ENCODE data around the gene ZNF768. TPM values are rescaled to one million over a fixed set of nuclear protein-coding genes. Genes with fewer than 3 reads are reported as not detected.
A peak's percentile ranks its signal among the peaks of the same experiment; 100 is the strongest.
"Not testable (repeated sequence)": the region's sequence is repeated elsewhere in the genome, so short reads cannot be mapped to it uniquely, and the experiment has no call there.

The ZNF768 gene
- total RNA-seq, 1 donor from 2014 or later: 21.7 TPM

DNA sequence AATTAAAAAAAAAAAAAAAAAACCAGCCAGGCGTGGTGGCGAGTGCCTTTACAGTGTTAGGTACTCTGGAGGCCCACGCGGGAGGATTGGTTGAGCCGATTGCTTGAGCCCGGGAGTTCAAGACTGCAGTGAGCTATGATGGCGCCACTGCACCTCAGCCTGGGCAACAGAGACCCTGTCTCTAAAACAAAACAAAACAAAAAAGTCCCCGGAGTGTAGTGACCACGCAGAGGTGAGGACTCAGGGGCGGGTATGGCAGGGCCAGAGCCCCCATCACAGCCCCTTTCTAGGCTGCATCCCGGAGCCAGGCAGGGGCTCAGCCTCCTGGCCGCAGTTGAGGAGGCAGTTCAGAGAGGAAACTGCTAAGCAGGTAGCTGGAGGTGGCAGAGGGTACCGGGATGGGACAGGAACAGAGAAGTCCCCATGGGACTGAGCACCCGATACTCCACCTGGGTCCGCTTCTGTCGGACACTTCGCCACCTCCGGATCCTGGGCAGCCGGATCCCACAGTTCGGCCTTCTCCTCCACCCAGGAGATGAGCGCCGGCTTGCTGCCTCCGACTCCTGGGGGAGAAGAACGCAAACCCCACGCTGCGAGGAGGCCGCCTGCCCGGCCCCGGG, 7.5 kb upstream of the ZNF768 start:
- peak; percentile 2 for ATAC-seq

DNA sequence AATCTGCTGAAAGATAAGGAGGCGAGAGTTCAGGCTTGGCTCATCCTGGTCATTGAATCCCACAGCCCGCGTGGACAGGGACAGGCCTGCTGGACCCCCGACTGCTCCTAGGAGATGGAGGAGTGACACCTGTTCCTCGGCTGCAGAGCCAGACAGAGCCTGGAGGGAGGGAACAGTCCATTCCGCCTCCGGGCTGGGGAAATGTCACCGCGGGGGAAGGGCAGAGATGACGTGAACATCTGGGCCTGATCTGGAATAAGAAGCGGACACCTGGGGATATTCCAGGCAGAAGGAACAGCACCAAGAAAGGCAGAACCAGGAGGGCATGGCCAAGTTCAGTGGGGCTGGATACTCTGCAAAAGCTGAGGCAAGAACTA, 6.8 kb upstream of the ZNF768 start:
- ATAC-seq (peak; percentile 7), DNase-seq (ENCODE audit: low spot score) (no peak)

More for the DNA sequence above, 7.5 kb upstream of the ZNF768 start:
- no peak for DNase-seq (ENCODE audit: low spot score)

DNA sequence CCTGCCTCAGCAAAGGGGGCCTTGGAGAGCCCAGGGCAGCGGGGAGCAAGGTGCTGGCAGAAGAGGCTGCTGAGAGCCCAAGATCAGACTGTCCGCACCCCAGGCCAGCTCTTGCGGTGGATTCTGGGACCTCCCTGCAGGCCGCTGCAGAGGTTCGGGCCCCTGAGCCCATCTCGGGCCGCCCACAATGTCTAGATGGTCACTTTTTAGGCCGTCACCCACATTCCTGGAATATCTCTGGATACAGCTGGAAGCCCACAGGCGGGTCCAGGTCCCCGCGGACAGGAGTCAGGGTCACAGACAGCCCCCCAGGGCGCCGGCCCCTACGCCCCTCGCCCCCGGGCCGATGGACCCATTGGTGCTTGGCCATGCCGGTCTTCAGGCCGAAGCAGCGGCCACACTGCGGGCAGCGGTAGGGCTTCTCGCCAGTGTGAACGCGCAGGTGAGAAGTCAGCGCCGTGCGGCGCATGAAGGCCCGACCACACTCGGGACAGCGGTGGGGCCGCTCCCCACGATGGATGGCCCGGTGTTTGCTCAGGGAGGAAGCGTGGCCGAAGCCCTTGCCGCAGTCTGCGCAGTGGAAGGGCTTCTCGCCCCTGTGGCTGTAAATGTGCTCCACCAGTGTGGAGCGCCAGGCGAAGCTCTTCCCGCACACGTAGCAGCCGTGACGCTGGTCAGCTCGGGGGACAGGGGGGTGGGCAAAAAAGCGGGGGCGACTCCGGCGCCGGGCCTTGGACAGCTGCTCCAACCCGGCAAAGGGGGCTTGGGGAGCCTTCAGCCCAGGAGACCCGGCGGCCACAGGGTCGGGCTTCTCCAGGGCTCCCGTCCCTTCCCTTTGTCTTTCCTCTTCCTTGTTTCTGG, 6.1 kb upstream of the ZNF768 start:
- ATAC-seq (no peak), DNase-seq (ENCODE audit: low spot score) (no peak)

DNA sequence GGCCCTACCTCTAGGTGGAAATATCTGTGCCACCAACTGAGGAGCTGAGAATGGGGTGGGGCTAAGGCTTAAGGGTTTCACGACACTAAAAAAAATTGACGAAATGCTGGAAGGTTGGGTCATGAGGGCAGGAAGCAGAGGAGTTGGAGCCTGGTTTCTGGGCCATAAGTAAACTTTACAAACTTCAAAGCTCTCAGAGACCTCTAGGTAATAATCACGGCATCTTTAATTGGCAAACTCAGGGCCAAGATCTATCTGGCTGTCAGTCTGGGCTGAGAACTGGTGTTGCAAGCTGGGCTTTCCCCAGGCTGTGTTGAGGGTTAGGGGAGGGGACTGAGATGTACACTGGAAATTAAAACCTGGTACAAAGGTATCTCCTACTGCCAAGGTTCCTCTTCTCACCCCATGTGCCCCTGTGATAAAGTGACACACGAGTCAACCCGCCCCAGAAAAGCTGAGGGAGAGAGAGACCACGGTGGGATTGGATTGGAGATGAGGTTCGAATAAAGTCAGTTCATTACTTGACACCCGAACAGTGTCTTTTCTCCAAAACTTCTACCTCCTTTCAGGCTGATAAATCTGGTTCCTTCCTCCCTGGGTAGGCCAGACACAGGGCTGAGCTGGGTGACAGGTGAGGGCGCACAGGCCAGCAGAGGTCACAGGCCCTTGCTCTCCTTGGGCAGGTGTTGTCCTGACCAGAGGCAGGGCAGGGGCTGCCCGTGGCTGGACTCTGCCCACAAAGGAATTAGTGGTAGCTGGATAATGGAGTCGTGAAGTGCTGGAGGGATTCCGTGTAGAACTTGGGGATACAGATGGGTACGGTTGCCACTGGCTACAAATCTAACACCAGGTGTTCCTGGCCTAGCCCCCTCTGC, 4.0 kb upstream of the ZNF768 start:
- DNase-seq (ENCODE audit: low spot score): no peak
- ATAC-seq: no peak

DNA sequence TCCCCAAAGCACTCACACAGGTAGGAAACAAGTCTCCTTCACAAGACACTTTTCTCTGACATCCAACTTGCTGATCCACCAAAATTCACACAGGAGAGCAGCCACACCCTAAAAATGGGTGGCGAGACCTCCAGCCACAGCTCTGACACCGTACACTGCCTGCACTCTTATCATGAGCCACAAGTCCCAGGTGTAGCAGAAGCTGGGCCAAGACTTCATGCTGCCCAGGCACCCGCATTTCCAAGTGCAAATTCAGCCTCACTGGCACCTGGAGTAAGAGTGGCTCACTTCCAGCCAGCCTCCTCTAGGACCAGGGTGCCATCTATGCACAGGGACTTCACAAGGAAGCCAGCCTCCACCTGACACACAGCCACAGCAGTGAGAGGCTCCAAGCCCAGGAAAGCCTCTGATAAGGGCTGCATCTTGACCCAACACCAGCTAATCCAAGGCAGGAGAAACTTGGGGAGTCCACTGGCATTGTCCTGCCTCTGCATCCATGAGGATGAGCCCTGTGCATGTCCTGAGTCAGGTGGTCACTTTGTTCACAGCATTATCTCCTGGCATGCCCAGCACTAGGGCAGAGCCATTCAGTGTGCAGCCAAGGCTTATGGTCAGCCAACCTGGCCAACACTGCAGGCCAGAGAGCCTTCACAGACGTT, 2.6 kb upstream of the ZNF768 start:
- ATAC-seq: no peak

DNA sequence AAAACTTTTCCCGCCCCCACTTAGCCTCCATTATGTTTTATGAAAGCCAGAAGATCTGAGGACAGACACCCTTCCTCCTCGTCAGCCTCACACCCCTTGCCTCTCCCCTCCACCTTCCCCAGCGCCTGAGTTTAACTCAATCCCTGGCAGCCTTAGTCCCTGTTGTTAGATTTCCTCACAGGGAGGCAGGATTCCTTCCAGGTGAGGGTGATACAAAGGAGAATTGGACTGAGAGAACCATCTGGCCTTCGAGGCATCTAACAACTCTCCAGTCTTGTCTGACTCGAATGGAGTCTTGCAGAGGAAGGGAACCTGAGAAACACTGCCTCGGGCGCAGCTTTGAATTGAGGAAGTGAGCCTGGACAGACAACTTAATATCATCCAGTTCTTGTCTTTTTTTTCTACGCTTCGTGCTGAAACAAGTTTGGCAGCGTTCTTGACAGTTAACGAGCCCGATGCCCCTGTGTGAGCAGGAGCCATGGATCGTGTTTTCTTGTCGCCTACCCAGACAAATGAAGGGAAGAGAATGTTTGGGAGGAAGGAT, 1.3 kb upstream of the ZNF768 start:
- DNase-seq (ENCODE audit: low spot score) (no peak), ATAC-seq (no peak)

More for the DNA sequence above, 2.6 kb upstream of the ZNF768 start:
- DNase-seq (ENCODE audit: low spot score): no peak

DNA sequence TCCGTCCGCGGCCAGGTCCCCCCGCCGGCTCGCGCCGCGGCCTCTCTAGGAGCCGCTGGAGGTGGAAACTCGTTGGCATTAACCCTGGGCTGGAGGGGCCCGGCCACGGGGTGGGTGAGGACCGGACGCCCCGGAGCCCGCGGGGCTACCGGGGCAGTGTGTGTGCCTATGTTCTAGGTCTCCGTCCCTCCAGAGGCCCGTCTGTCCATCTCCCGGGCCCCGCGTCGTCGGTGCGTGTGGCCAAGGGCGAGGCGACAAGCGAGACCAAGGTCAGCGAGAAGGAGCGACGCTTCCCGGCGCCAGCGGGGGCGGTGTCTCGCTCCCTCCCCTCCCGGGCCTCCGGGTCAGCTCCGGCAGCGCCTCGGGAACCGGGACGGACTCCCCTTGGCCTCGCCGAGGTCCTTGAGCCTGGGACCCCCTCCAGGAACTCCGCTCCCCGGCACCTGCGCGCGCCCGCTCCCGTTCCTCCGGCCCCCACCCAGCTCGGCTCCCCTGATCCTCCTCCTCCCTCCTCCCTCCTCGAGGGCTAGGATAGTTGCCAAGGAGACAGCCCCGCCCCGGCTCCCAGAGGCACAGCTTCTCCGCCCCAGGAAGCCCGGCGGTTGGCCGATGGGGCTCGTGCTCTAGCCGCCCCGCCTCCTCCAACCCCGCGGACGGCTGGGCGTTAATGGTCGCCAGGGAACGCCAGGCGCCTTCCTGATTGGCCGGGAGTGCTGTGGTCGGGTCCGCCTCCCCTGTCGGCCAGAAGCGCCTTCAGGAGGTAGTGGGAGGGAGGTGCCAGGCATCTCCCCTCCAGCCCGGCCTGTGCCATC, 663 bp upstream of the ZNF768 start:
- ATAC-seq: peak; percentile 86
- peak; percentile 99 for DNase-seq (ENCODE audit: low spot score)

DNA sequence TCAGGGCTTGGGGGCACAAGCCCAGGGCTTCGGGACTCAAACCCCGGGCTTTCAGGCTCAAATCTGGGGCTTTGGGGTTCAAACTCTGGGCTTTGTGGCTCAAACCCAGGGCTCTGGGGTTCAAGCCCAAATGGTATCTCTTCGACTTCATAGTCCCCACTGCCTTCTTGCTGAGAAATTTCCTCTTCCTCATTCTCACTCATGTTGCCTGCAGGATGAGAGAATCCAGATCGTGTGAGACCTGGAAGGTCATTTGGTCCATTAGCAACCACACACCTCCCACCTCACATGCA, 576 bp downstream of the ZNF768 start:
- DNase-seq (ENCODE audit: low spot score) (no peak), ATAC-seq (no peak)

DNA sequence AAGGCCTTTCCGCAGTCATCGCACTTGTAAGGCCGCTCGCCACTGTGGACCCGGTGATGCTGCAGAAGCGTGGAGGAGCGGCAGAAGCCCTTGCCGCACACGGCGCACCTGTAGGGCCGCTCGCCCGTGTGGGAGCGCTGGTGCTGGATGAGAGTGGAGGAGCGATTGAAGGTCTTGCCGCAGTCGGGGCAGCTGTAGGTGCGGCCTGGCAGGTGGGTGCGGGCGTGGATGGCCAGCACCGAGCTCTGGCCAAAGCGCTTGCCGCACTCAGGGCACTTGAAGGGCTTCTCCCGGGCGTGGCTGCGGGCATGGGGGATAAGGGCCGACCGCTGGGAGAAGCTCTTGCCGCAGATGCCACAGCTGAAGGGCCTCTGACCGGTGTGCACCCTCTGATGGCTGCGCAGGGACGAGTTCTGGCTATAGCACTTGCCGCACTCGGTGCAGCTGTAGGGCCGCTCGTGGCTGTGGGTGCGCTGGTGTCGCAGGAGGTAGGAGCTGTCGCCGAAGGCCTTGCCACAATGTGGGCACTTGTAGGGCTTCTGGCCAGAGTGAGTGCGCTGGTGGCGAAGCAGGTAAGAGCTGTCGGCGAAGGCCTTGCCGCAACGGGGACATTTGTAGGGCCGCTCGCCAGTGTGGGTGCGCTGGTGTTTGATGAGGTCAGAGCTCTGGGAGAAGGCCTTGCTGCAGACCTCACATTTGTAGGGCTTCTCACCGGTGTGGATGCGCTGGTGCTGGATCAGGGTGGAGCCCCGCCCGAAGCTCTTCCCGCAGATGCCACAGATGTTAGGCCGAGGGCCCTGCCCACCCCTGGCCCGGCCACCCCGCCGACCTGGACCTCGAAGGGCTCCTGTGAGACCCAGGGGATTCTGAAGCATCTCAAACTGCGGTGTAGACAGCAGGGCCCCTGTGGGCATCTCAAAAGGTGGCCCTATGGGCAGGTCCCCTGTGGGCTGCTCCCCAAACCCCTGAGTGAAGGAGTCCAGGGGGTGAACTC, 1.5 kb downstream of the ZNF768 start:
- no peak for ATAC-seq
- no peak for DNase-seq (ENCODE audit: low spot score)

DNA sequence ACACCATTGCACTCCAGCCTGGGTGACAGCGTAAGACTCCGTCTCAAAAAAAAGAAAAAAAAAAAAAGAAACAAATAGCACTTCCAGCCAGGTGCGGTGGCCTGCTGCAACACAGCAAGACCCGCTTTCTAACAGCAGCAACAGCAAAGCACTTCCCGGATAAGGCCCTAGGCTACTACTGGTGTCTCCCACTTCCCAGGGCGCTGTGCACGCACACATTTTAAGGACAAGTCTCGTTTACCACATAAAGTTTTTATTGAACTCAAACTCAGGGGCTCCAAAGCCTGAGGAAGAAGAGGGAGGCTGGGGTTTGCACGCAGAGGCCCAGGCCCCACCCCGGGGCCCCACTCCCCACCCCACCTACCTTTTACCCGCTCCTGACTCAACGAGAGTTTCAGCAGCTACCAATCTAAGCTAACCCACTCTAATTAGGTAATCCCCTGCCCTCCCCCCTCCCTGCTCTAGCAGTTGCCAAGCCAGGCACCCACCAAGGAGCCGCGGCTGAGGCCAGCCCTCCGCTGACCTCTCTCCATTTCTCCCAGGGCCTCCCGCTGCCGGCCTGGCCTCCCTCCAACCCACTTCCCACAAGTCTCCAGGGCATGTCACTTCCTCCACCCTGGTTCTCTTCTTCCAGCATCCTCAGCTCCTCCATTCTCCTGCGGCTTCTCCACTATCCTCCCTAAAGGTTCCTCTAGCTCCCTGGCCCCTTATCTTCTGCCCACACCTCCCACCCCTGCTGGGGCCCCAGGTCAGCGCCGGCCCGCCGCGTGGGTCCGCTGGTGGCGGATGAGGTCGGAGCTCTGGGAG, 2.4 kb downstream of the ZNF768 start:
- ATAC-seq: no peak
- DNase-seq (ENCODE audit: low spot score): no peak

DNA sequence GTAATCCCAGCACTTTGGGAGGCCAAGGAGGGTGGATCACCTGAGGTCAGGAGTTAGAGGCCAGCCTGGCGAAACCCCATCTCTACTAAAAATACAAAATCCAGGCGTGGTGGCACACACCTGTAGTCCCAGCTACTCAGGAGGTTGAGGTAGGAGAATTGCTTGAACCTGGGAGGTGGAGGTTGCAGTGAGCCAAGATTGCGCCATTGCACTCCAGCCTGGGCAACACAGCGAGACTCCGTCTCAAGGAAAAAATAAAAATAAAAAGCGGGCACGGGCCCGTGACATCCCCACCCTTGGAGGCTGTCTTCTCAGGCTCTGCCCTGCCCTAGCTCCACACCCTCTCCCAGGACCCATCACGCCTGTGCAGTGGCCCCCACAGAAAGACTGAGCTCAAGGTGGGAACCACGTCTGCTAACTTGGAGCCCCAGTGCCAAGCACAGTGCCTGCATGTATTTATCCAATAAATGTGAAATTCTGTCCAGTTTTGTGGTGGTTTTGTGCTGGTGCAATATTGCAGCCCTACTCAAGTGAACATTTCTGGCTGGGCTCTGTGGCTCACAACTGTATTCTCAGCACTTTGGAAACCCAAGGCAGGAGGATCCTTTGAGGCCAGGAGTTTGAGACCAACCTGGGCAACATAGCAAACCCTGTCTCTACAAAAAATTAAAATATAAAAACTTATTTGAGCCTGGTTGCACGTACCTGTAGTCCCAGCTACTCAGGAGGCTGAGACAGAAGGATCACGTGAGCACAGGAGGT, 3.5 kb downstream of the ZNF768 start:
- not testable (repeated sequence) for ATAC-seq; DNase-seq (ENCODE audit: low spot score)

DNA sequence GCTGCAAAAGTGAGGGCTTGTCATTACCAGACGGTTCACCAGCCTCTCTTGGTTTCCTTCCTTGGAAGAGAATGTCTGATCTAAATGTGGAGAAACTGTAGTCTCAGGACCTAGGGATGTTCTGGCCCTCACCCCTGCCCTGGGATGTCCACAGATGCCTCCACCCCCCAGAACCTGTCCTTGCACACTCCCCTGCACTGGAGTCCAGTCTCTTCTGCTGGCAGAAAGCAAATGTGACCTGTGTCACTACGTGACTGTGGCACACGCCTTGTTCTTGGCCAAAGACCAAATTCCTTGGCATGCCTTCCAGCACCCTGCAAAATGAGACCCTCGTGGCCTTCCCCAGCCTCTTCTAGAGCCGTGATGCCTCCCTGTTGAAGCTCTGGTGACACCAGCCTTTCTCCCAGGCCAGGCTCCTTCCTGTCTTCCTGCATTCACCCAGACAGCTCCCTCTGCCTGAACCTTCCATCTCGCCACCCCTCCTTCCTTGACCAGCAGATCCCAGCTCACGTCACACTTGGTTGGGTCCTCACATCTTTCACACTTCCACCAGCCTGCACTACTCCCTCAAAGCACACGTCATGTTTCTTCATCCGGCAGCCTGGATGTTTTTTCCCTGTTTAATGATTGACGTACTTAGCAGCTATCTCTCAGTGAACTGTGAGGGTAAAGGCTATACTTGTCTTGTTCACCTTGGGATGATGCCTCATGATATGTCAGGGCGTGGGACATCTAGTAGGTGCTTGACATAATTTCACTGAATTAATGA, 4.3 kb downstream of the ZNF768 start:
- peak; percentile 64 for DNase-seq (ENCODE audit: low spot score)
- ATAC-seq: peak; percentile 55

DNA sequence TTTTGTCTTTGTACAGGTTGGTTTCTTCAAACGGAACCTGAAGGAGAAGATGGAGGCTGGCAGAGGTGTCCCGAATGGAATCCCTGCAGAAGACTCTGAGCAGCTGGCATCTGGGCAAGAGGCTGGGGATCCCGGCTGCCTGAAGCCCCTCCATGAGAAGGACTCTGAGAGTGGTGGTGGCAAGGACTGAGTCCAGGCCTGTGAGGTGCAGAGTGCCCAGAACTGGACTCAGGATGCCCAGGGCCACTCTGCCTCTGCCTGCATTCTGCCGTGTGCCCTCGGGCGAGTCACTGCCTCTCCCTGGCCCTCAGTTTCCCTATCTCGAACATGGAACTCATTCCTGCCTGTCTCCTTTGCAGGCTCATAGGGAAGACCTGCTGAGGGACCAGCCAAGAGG, 4.9 kb downstream of the ZNF768 start:
- ATAC-seq (no peak), DNase-seq (ENCODE audit: low spot score) (no peak)

DNA sequence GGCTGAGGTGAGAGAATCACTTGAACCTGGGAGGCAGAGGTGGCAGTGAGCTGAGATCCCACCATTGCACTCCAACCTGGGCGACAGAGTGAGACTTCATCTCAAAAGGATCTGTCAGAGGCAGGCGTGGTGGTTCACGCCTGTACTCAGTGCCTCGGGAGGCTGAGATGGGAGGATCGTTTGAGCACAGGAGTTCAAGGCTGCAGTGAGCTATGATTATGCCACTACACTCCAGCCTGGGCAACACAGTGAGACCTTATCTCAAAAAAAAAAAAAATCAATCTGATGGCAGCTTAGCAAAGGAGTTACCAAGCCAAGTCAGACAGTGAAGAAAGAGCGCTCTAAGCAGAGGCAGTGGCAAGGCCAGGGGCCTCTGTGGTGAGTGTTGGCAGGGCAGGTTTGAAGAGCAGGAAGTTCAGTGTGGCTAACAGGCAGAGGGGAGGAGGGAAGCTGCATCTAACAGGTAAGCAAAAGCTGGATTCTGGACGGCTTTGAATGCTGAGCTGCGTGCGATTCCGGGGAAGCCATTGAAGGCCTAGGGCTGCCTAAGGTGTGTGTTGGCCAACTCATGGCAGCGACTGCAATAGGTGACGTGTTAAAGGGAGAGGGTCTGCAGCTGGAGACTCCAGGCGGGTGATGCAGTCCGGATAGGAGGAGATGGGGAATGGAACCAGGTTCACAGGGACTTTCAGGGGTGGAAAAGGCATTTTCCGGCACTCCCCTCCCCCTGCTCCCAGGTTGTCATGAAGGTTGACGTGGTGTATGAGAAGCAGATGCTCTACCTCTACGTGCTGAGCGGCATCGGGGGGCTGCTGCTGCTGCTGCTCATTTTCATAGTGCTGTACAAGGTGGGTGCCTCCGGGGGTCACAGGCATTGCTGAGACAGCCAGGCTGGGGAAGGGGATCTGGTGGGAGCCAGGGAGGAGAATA, 7.0 kb downstream of the ZNF768 start:
- DNase-seq (ENCODE audit: low spot score) (no peak), ATAC-seq (no peak)

DNA sequence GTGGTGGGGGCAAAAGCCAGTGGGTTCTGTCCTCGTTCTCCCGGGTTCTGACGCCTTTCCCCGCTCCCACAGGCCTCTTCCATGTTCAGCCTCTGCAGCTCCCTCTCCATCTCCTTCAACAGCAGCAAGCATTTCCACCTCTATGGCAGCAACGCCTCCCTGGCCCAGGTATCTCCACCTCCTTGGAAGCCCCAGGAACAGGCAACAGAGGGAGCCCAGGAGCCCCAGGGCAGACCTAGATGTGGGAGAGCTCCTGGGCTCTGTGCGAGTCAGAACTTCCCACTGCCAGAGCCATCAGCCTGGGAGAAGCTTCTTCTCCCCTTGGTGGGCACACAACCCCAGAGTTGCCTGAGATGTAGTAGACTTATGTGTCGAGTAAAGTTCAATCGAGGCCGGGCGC, 7.8 kb downstream of the ZNF768 start:
- ATAC-seq: no peak
- no peak for DNase-seq (ENCODE audit: low spot score)

All from left lobe of liver (tissue), 2 donors.